GM12864 (cell line): ENCODE measurements around the gene WNT7A.

Experiments
- DNase-seq: peaks from one replicate; pipeline ENCODE4 v3.0.0-alpha.2; 2011; ENCODE audit warnings: low read depth
- H3K4me3 ChIP-seq: 2 replicates; pipeline ENCODE4 v1.5.1; 2011; ENCODE audit warnings: mild to moderate bottlenecking, low read depth, low read length, control low read depth
- CTCF ChIP-seq: IDR thresholded peaks from 2 replicates; pipeline ENCODE4 v1.5.1; 2011; ENCODE audit warnings: low read depth, mild to moderate bottlenecking, moderate library complexity, low read length, control low read depth, inconsistent platforms; ENCODE audit errors: missing control alignments

WNT7A gene

GRCh38 chr3:13835246-13835645, 44.6 kb downstream of the WNT7A start:
- TF ChIP-seq CTCF, result no peak
- H3K4me3 ChIP-seq, result no peak overlapping the region
- DNase-seq, result no peak

GRCh38 chr3:13834258-13835035, 45.4 kb downstream of the WNT7A start:
- no peak for DNase-seq
- no peak overlapping the region for H3K4me3 ChIP-seq
- no peak for TF ChIP-seq CTCF

- H3K4me3 ChIP-seq, result no peak overlapping the region
- TF ChIP-seq CTCF, result no peak
- no peak for DNase-seq
These were observed 46.2 kb downstream of the WNT7A start for GRCh38 chr3:13833506-13834257.

GRCh38 chr3:13832130-13832529, 47.7 kb downstream of the WNT7A start:
- TF ChIP-seq CTCF, result no peak
- DNase-seq, result no peak
- H3K4me3 ChIP-seq, result no peak overlapping the region

GRCh38 chr3:13831386-13831996, 48.4 kb downstream of the WNT7A start:
- H3K4me3 ChIP-seq, result no peak overlapping the region
- no peak for TF ChIP-seq CTCF
- no peak for DNase-seq

- TF ChIP-seq CTCF, result no peak
- DNase-seq, result no peak
- no peak overlapping the region for H3K4me3 ChIP-seq
These were observed 50.6 kb downstream of the WNT7A start for GRCh38 chr3:13829311-13829710.
